ENCODE data around the gene SHCBP1L. TPM values are rescaled to one million over a fixed set of nuclear protein-coding genes. Genes with fewer than 3 reads are reported as not detected.

SHCBP1L gene
- total RNA-seq, 2 donors from 2014 or later: not detected

- no peak for ATAC-seq
- no peak overlapping the region for H3K27ac ChIP-seq
- no peak for DNase-seq
- no peaks in the 10 kb centered on the region for H3K4me1 ChIP-seq
- no peak overlapping the region for H3K4me3 ChIP-seq
- no peaks in the 10 kb centered on the region for H3K9me3 ChIP-seq
- H3K27me3 ChIP-seq: no peaks in the 10 kb centered on the region
- no peaks in the 10 kb centered on the region for H3K36me3 ChIP-seq (replicated peaks in 1 of 2; ENCODE audit: insufficient read depth in 1 of 2, low read depth in 2 of 2)
- 88 to 95% methylated on average over 2 of the region's 2 CpGs for WGBS, 2 donors
- intact Hi-C loops (cut with DNase I): no loop called here
- TF ChIP-seq CTCF (IDR thresholded peaks at IDR 0.05) (no peak), POLR2A (IDR thresholded peaks at IDR 0.05) (no peak)
Measured at GRCh38 chr1:182939413-182939812, 13.6 kb downstream of the SHCBP1L start.

DNA sequence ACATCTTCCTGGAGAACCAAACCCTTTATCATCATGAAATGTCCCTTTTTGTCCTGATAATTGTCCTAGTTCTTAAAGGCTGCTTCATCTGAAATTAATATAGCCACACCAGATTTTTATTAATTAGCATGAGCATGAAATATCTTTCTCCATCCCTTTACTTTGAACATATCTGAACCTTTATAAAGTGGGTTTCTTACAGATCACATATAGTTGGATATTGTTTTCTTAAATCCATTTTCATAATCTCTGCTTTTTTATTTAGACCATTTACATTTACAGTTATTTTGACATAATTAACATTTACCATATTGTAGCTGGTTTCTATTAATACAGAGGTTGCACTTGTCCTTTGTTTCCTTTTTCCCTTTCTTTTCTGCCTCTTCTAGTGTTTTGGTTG lies 17.2 kb downstream of the SHCBP1L start:
- Histone ChIP-seq H3K4me3 (no peak overlapping the region), H3K27ac (no peak overlapping the region), H3K27me3 (no peaks in the 10 kb centered on the region), H3K4me1 (no peaks in the 10 kb centered on the region), H3K9me3 (no peaks in the 10 kb centered on the region), H3K36me3 (replicated peaks in 1 of 2; ENCODE audit: insufficient read depth in 1 of 2, low read depth in 2 of 2) (no peaks in the 10 kb centered on the region)
- no peak for DNase-seq
- intact Hi-C loops (cut with DNase I): no loop called here
- TF ChIP-seq POLR2A (IDR thresholded peaks at IDR 0.05) (no peak), CTCF (IDR thresholded peaks at IDR 0.05) (no peak)
- no peak for ATAC-seq

GRCh38 chr1:182930985-182931384 lies 22.0 kb downstream of the SHCBP1L start:
- H3K9me3 ChIP-seq: no peaks in the 10 kb centered on the region
- H3K27ac ChIP-seq: no peak overlapping the region
- TF ChIP-seq POLR2A (IDR thresholded peaks at IDR 0.05) (no peak), CTCF (IDR thresholded peaks at IDR 0.05) (no peak)
- H3K36me3 ChIP-seq (replicated peaks in 1 of 2; ENCODE audit: insufficient read depth in 1 of 2, low read depth in 2 of 2): no peaks in the 10 kb centered on the region
- no peak overlapping the region for H3K4me3 ChIP-seq
- H3K4me1 ChIP-seq: no peaks in the 10 kb centered on the region
- intact Hi-C loops (cut with DNase I): no loop called here
- DNase-seq (no peak), ATAC-seq (no peak)
- H3K27me3 ChIP-seq: no peaks in the 10 kb centered on the region
- WGBS, 2 donors: 64 to 71% methylated on average over 1 of the region's 1 CpG

DNA sequence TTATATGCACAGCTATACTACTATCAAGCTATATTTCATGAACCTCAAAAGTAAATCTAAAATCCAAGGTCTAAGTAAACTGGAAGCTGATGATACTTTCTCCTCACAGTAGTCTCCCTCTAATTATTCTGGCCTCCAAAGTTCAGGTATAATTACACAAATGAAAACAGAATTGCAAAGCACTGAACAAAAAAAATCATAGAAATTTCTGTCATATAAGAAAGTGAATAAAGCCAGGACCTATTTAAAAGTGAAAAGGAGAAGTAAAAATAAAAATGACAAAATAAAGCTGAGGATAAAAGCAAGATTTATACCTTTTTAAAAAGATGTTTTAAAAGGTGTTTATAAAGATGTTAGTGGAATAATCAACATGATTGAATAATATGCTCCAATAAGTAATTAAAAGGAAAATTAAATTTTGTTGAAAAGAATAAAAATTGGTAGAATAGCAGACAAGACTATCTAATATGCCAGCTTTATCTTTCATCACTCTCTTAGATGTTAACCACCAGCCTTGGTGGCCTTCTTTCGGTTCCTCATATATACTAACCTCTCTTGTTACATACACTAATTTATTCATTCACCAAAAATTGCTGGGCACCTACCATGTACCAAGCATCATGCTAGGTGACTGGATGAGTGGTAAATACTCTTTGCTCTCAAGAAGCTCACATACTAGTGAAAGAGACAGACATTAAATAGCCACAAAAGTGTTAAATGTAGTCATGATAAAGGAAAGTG lies 25.1 kb downstream of the SHCBP1L start:
- Histone ChIP-seq H3K4me3 (no peak overlapping the region), H3K9me3 (no peaks in the 10 kb centered on the region), H3K36me3 (replicated peaks in 1 of 2; ENCODE audit: insufficient read depth in 1 of 2, low read depth in 2 of 2) (no peaks in the 10 kb centered on the region), H3K4me1 (no peaks in the 10 kb centered on the region), H3K27ac (no peak overlapping the region), H3K27me3 (no peaks in the 10 kb centered on the region)
- TF ChIP-seq CTCF (IDR thresholded peaks at IDR 0.05): no peak
- no peak for TF ChIP-seq POLR2A (IDR thresholded peaks at IDR 0.05)
- intact Hi-C loops (cut with DNase I): no loop called here
- WGBS, 2 donors: 81 to 94% methylated on average over 1 of the region's 1 CpG
- ATAC-seq: no peak
- DNase-seq: no peak

GRCh38 chr1:182925661-182926060 lies 27.3 kb downstream of the SHCBP1L start:
- intact Hi-C loops (cut with DNase I): no loop called here
- Histone ChIP-seq H3K27me3 (no peaks in the 10 kb centered on the region), H3K4me3 (no peak overlapping the region), H3K4me1 (no peaks in the 10 kb centered on the region), H3K27ac (no peak overlapping the region), H3K9me3 (no peaks in the 10 kb centered on the region), H3K36me3 (replicated peaks in 1 of 2; ENCODE audit: insufficient read depth in 1 of 2, low read depth in 2 of 2) (no peaks in the 10 kb centered on the region)
- no peak for DNase-seq
- ATAC-seq: no peak
- WGBS, 2 donors: 58 to 68% methylated on average over 1 of the region's 1 CpG
- no peak for TF ChIP-seq POLR2A (IDR thresholded peaks at IDR 0.05)
- no peak for TF ChIP-seq CTCF (IDR thresholded peaks at IDR 0.05)
